ENCODE results near the gene GNAZ.
"Not testable (repeated sequence)": the region's sequence is repeated elsewhere in the genome, so short reads cannot be mapped to it uniquely, and the experiment has no call there.

GNAZ gene

DNA sequence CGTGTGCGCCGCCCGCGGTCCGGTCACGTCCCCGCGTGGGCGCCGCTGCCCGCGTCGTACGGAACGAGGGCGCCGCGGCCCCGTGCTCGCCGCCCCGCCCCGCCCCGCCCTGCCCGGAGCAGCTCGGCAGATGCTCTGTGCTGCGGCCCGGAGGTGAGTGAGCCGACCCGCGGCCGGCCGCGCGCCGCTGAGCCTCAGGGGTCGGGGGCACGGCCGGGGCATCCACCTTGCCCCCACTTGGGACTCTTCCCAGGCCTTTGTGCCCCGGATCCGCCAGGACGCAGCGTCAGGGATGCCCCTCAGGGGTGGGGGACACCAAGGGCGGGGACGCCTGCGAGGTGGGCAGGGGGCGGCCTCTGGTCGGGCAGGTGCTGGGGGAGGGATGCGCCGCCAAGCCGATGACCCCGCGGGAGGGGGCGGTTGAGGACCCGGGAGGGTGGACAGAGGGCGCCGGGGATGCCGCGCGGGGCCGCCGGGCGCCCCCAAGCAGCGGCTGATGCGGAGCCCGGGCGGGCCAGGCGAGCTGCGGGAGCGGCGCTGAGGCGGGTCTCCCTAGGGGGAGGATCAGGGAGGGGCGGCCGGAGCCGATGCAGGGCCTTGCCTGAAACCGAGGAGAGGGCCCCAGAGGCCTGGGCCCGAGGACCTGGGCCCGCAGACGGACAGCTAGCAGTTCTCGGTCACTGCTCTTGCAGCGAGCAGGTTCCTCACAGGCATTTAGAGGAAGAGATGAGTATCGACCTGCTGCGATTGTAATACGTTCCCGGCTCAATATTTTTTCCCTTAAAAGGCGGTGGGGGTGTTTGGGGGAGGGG is at the start of gene GNAZ:
Gene GNAZ (plus strand): TSS at position 102 of the 812 bp plus-strand sequence. CDS start 25,177 bp downstream, outside the sequence.
- DNase-seq (ENCODE audit: low read depth in 2 of 2, low spot score in 1 of 2) = no peak

- no peak for DNase-seq (ENCODE audit: low read depth in 2 of 2, low spot score in 1 of 2)
Observed at GRCh38 chr22:23020659-23021293, 49.5 kb upstream of the GNAZ start.

GRCh38 chr22:23021660-23022353 is 48.5 kb upstream of the GNAZ start:
- not testable (repeated sequence) for DNase-seq (ENCODE audit: low read depth in 2 of 2, low spot score in 1 of 2)

DNA sequence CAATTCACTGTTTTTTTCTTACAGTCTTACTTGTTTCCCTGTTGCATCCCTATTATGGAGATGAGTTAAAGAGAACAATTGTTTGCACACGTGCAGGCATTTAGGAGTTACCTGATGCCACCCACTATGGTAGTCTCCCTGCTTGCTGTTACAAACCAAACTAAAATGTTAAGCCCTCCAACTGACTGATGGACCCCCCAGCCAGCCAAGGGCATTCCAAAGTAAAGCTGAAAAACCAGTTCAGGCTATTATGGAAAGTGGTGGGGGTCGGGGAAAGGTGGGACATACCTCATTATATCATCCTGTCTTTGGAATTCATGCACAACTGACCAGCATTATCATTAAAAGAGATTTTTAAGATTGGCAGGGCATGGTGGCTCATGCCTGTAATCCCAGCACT is 47.0 kb upstream of the GNAZ start:
- no peak for DNase-seq (ENCODE audit: low read depth in 2 of 2, low spot score in 1 of 2)

- DNase-seq (ENCODE audit: low read depth in 2 of 2, low spot score in 1 of 2) = no peak
Observed at GRCh38 chr22:23026777-23027176, 43.5 kb upstream of the GNAZ start.

DNA sequence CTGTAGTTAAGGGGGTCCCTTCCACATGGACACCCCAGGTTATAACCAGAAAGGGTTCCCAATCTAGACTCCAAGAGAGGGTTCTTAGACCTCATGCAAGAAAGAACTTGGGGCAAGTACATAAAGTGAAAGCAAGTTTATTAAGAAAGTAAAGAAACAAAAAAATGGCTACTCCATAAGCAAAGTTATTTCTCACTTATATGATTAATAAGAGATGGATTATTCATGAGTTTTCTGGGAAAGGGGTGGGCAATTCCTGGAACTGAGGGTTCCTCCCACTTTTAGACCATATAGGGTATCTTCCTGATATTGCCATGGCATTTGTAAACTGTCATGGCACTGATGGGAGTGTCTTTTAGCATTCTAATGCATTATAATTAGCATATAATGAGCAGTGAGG is 42.5 kb upstream of the GNAZ start:
- DNase-seq (ENCODE audit: low read depth in 2 of 2, low spot score in 1 of 2) = not testable (repeated sequence)

DNA sequence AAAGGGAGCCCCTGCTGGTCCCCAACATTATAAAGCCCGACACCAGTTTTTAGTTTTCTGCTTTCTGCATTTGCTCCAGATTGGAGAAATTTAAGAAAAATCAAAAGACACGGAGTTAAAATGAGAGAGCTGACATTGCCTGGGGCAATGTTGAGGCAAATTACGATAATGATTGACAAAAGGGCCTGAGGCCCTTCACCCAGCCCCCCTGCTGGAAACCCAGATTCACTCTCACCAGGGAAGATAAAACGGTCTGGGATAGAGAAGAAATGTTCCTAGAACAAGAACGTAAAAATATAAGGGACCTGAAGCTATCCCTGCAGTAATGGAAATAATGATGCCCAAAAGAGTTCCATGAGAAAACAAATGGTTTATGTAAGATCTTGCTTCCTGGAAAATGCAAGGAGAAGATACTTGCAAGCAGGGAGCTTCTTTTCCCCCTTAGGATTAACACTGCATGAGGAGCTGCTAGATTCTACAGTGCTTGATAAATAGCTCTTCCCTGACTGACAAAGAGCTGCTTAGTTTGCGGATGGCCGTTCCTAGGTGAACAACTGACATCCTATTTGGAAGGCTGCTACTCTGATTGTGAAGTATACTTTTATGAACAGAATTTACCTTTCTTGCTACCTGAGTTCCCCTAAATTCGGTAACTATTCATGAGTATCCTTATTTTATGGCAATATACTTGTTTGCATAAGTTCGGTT is 40.6 kb upstream of the GNAZ start:
- no peak for DNase-seq (ENCODE audit: low read depth in 2 of 2, low spot score in 1 of 2)

GRCh38 chr22:23031381-23031780 is 38.9 kb upstream of the GNAZ start:
- no peak for DNase-seq (ENCODE audit: low read depth in 2 of 2, low spot score in 1 of 2)

- DNase-seq (ENCODE audit: low read depth in 2 of 2, low spot score in 1 of 2) = no peak
Observed at GRCh38 chr22:23031786-23032185, 38.5 kb upstream of the GNAZ start.

- no peak for DNase-seq (ENCODE audit: low read depth in 2 of 2, low spot score in 1 of 2)
Observed at GRCh38 chr22:23032658-23033057, 37.7 kb upstream of the GNAZ start.

- DNase-seq (ENCODE audit: low read depth in 2 of 2, low spot score in 1 of 2) = no peak
Observed at GRCh38 chr22:23033116-23033905, 37.0 kb upstream of the GNAZ start.

DNA sequence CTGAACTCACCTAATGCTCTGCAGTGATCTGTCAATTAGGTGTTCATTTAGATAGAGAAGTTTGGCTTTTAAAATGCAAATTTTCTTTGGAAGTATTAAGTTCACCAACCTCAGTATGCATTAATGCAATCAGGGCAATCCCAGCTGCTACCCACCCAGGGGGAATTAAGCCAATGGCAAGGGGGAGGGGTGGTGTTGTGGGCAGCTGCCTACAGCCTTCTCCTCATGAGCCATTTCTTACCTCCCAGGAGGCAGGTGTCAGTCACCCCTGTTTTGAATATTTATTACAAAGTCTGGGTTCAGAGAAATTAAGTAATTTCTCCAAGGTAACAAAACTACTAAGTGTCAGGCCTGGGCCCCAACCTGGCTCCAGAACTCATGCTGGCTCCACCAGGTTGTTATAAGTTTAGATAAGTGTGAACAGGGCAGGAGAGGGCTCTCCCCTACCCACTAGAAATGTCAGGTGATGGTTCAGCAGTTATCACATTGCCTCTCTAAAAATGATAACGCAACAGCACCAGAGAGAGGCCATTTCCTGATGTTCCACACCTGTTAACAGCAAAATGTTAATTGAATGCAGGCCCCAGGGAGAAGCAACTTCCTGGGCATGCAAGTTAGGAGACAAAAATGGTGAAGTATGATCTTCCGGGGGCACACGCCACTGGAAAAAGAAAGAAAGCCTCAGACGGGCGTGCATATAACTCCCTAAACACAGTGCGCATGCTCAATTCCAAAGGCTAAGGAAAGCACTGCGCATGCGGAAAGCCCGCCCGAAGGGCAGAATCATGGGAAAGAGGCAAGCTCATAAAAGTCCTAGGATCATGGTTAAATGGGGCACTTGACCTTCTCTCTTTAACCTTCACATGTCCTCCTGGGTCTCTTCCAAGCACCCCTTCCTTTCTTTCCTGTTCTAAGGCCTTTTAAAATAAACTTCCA is 35.4 kb upstream of the GNAZ start:
- no peak for DNase-seq (ENCODE audit: low read depth in 2 of 2, low spot score in 1 of 2)

DNA sequence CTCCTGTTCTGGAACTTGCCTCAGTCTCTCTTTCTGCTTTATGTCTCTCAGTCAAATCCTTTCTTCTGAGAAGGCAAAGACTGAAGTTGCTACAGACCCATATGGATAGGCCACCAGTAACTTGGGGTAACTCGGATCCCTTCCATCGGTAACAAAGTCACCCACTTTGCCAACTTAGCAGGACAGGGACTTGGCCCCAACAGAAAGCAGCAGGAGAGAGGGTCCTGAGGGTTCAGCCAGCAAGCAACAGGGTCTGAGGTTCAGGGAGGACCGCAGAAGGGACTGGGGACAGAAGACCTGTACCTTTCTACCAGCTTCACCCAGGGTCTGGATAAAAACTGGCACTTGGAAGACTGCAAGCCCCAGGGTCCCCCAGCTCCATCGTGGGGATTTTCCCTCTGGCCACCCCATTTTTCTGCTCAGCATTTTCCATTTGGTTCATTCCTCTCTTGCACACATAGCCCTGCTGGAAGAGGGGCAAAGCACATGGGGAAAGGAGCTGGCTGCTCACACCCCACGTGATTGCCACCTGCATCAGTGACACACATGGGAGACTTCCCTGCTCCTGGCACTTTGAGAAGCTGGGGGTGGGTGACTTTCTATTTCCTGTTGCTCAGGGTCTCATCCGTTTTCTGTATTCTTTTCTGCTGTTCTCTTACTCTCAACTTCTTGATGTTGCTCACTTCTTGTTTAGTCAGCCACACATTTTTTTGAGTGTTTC is 34.6 kb upstream of the GNAZ start:
- no peak for DNase-seq (ENCODE audit: low read depth in 2 of 2, low spot score in 1 of 2)

DNA sequence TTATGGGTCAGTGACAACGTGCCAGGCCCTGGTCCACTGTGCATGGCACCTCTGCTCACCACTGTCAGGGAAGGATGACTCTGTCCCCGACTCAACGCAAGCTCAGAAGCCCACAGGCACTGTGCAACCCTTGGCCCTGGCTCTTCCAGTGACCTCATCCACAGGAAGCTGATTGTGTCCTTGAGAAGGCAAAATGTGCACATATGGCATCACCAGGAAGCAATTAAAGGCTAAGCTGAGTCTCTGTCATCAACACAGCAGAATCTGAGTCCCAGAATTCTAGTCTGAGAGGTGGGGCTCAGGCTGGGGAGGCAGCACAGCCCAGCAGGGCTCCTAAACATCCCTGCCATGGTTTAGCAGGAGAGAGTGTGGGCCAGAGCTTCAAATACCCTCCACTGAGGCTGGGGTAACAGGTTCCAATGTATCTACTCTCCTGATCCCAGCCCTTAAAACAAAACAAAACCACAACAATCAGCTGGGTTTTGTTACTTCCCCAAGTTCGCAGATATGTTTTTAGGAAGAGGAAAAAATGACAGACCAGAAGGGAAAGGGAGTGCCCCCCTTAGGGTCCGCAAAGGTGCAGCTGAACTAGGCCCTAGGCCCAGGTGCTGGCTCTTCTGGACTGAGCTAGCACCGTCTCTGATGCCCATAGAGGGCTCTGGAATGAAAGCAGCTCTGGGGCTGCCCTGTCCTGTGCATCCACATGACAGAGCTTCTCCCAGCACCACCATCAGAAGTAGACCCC is 33.5 kb upstream of the GNAZ start:
- no peak for DNase-seq (ENCODE audit: low read depth in 2 of 2, low spot score in 1 of 2)

- DNase-seq (ENCODE audit: low read depth in 2 of 2, low spot score in 1 of 2) = no peak
Observed at GRCh38 chr22:23037429-23038333, 32.6 kb upstream of the GNAZ start.

DNA sequence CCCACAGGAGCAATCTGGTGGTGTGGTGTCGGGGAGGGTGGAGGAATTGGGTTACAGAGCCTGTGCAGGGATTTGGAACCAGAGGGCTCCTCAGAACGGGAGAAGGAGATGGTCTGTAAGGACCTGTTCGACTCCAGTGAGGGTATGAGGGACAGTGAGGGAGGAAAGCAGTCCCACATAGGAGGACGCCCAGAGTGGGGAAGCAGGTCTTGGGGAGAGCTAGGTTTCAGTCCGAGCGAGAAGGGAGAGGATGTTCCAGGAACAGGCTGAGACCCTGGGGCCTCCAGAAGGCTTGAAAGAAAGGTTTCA is 32.0 kb upstream of the GNAZ start:
- DNase-seq (ENCODE audit: low read depth in 2 of 2, low spot score in 1 of 2) = no peak

DNA sequence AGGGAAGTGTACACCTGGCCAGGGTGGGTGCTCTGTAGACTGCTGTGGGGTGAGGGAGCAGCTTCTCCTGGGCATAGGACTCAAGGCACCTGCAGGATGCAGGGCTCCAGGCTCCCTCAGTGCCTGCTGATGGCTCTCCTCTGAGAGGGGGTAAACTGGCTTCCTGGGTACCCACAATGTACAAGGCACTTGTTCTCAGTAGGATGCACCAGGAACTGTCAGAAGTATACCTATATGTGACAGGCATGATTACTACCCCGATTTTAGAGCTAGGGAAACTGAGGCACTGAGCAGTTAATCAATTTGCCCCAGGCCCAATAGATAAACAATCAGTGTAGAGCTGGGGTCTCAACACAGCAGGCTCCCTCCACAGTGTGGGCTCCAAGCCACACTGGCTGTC is 31.4 kb upstream of the GNAZ start:
- no peak for DNase-seq (ENCODE audit: low read depth in 2 of 2, low spot score in 1 of 2)
